ENCODE results near the gene PRSS35.
"Not testable (repeated sequence)": the region's sequence is repeated elsewhere in the genome, so short reads cannot be mapped to it uniquely, and the experiment has no call there.

The PRSS35 gene

DNA sequence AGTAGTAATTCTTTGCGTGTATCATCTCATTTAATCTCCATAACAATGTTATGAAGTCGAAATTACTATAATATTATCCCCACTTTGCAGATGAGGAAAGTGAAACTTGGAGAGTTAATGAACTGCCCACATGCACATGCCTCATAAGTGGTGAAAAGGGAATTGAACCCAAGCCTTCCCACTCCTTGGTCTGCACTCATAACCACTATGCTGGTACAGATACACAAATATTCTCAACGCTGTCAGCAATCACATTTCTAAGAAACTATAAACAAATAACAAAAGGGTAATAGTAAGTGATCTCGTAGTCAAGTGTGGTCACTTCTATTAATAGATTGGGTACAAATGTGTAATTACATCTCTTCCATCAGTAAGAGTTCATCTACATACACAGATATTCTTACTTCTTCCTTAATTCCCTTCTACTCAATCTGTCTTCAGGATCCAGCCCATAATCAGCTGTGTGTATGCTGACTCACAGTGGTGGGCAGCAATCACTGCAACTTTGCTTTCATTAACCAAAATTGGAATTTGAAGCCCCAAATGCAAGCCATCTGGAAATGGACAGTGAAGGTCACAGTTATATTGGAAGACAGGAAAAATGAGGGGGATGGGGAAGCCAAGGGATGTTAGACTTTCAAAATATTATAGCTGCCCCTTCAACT lies 6.6 kb downstream of the PRSS35 start:
- DNase-seq, result no peak

GRCh38 chr6:83536034-83536646 lies 23.8 kb downstream of the PRSS35 start:
- DNase-seq, result no peak

GRCh38 chr6:83536647-83537589 lies 24.6 kb downstream of the PRSS35 start:
- no peak for DNase-seq

DNA sequence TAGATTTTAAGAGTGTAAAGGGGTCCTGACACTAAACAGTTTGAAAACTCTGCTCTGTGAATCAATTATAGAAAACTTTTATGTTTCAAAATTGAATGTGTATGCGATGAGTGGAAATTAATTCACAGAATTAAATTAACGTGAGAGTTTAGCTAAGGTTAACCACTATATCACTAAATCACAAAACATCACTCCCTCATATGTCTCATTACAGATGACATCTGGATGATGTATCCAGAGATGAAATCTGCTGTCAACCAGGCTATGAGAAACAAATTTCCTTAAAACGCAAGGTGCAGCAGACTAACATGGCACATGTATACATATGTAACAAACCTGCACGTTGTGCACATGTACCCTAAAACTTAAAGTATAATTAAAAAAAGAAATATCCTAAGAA lies 27.3 kb downstream of the PRSS35 start:
- no peak for DNase-seq

- no peak for DNase-seq
Measured at GRCh38 chr6:83546636-83547035, 34.3 kb downstream of the PRSS35 start.

GRCh38 chr6:83550482-83550881 lies 38.1 kb downstream of the PRSS35 start:
- DNase-seq, result not testable (repeated sequence)

DNA sequence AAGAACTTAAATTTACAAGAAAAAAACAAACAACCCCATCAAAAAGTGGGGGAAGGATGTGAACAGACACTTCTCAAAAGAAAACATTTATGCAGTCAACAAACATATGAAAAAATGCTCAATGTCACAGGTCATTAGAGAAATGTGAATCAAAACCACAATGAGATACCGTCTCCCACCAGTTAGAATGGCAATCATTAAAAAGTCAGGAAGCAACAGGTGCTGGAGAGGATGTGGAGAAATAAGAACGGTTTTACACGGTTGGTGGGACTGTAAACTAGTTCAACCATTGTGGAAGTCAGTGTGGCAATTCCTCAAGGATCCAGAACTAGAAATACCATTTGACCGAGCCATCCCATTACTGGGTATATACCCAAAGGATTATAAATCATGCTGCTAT lies 39.4 kb downstream of the PRSS35 start:
- not testable (repeated sequence) for DNase-seq

DNA sequence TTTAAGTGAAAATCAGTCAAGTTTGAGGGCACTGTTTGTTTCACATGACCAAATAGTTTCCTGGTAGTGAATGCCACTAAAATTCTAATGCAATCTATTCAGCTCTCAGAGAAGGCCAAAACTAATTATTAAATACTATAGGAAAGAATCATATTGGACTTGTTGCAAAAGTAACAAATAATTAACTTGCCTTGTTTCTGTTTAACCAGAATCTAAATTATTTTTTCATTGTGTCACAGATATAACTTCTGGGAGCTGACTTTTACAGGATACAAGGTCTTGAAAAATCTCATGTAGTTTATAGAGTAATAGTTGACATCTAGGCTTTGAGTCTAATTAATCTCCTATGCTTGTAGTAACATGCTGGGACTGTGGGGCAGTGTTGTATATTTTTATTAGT lies 44.5 kb downstream of the PRSS35 start:
- DNase-seq, result no peak

DNA sequence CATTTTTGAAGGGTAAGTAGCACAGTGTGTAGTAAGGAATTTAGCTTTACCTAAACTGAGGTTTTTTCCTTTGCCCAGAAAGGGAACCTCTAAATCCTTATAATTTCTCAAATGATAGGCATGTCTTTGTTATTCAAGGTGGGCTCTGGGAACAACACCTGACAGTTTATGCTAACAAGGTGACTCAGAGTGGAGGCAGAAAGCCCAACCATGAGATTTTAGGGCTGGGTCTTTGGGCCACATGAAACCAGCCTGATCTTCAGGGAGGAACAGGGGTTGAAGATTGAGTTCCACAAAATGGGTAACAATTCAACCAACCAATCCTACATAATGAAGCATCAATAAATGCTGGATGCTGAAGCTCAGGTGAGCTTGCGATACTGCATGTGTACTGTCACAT lies 46.6 kb downstream of the PRSS35 start:
- DNase-seq, result no peak

DNA sequence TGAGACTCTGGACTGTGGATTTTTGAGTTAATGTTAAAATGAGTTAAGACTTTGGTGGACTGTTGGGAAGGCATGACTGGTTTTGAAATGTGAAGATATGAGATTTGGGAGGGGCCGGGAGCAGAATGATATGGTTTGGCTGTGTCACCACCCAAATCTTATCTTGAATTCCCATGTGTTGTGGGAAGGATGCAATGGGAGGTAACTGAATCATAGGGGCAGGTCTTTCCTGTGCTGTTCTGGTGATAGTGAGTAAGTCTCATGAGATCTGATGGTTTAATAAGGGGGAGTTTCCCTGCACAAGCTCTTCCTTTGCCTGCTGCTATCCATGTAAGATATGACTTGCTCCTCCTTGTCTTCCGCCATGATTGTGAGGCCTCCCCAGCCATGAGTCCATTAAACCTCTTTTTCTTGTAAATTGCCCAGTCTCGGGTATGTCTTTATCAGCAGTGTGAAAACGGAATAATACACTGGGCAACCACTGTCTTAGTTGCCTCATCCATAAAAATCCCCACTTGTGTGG lies 59.4 kb downstream of the PRSS35 start:
- not testable (repeated sequence) for DNase-seq

DNA sequence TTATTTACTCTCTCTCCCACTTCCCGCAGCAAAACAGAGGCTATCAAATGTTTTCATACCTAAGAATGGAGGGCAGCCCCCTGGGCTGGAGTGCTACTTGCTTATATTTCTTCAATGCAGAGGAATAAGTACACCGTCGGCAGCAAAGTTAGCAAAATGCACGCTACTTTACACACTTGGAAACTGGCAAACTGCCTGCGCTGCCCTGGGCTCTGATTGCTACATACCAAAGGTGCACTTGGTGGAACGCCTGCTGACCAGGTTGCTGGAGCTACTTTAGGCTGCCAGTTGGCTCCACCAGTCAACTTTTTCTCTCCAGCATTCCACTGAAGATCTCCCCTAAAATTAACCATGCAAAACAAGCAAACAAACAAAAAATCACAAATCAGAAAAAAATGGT lies 62.4 kb downstream of the PRSS35 start:
- DNase-seq, result no peak

Data from NCI-H1105 (cell line).